ENCODE results near the gene CDK19. TPM values are rescaled to one million over a fixed set of nuclear protein-coding genes. Genes with fewer than 3 reads are reported as not detected.
A peak's percentile ranks its signal among the peaks of the same experiment; 100 is the strongest.
"Not testable (repeated sequence)": the region's sequence is repeated elsewhere in the genome, so short reads cannot be mapped to it uniquely, and the experiment has no call there.

CDK19 gene
- total and polyA plus RNA-seq, 2 donors (not counting 1 experiment from before 2014, with no cell fraction given): 11.2 to 11.3 TPM

- TF ChIP-seq CTCF (conservative IDR thresholded peaks at IDR 0.05 in 1 of 2, IDR thresholded peaks at IDR 0.05 in 1 of 2; ENCODE audit: low read depth in 1 of 2, low read length in 2 of 2): no peak
- TF ChIP-seq EZH2 (IDR thresholded peaks at IDR 0.05; ENCODE audit: low read length, missing control alignments): no peak
- DNase-seq (ENCODE audit: low read depth in 2 of 2): no peak
- Histone ChIP-seq H3K4me3 (replicated peaks in 1 of 4; ENCODE audit: control extremely low read depth in 1 of 4, insufficient read depth in 1 of 4, low read depth in 3 of 4, low read length in 4 of 4) (no peak overlapping the region), H4K20me1 (ENCODE audit: control insufficient read depth, extremely low read depth, insufficient read depth, low read length) (no peaks in the 10 kb centered on the region), H3K4me1 (ENCODE audit: control insufficient read depth, extremely low read depth, insufficient read depth, low read length) (no peaks in the 10 kb centered on the region), H3K9me3 (ENCODE audit: control insufficient read depth, insufficient read depth, low read depth, low read length) (no peaks in the 10 kb centered on the region), H2AFZ (ENCODE audit: low read length) (no peak overlapping the region), H3K27ac (ENCODE audit: insufficient read depth, low read length) (no peak overlapping the region), H3K9ac (ENCODE audit: insufficient read depth, low read length) (no peak overlapping the region), H3K36me3 (ENCODE audit: control insufficient read depth, insufficient read depth, low read length) (no peaks in the 10 kb centered on the region), H3K79me2 (ENCODE audit: control insufficient read depth, insufficient read depth, low read length) (no peaks in the 10 kb centered on the region), H3K4me2 (ENCODE audit: extremely low read depth, insufficient read depth, low read length) (no peak overlapping the region), H3K27me3 (ENCODE audit: control insufficient read depth, insufficient read depth, low read length) (no peaks in the 10 kb centered on the region)
Measured at GRCh38 chr6:110841266-110841665, 26.0 kb upstream of the CDK19 start.

GRCh38 chr6:110835751-110836150, 20.5 kb upstream of the CDK19 start:
- not testable (repeated sequence) for H3K27ac ChIP-seq (ENCODE audit: insufficient read depth, low read length); H3K4me2 ChIP-seq (ENCODE audit: extremely low read depth, insufficient read depth, low read length); H4K20me1 ChIP-seq (ENCODE audit: control insufficient read depth, extremely low read depth, insufficient read depth, low read length); H3K4me1 ChIP-seq (ENCODE audit: control insufficient read depth, extremely low read depth, insufficient read depth, low read length); H3K27me3 ChIP-seq (ENCODE audit: control insufficient read depth, insufficient read depth, low read length); H2AFZ ChIP-seq (ENCODE audit: low read length); H3K79me2 ChIP-seq (ENCODE audit: control insufficient read depth, insufficient read depth, low read length); H3K9me3 ChIP-seq (ENCODE audit: control insufficient read depth, insufficient read depth, low read depth, low read length); H3K9ac ChIP-seq (ENCODE audit: insufficient read depth, low read length); H3K4me3 ChIP-seq (replicated peaks in 1 of 4; ENCODE audit: control extremely low read depth in 1 of 4, insufficient read depth in 1 of 4, low read depth in 3 of 4, low read length in 4 of 4); H3K36me3 ChIP-seq (ENCODE audit: control insufficient read depth, insufficient read depth, low read length)
- DNase-seq (ENCODE audit: low read depth in 2 of 2): peak in 1 of 2 donors; percentile 8

DNA sequence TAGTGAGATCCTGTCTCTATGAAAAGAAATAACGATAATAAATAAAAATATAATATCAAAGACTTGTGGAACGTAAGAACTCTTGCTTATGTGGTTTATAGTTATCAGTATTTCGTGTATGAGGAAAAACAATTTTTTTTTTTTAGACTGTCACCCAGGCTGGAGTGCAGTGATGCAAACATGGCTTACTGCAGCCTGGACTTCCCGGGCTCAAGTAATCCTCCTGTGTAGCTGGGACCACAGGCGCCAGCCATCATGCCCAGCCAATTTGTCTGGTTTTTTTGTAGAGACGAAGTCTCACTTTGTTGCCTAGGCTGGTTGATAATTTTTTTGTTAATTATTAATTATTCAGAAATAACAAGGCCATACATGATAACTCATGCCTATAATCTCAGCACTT, 18.6 kb upstream of the CDK19 start:
- no peaks in the 10 kb centered on the region for H3K36me3 ChIP-seq (ENCODE audit: control insufficient read depth, insufficient read depth, low read length)
- no peaks in the 10 kb centered on the region for H4K20me1 ChIP-seq (ENCODE audit: control insufficient read depth, extremely low read depth, insufficient read depth, low read length)
- no peaks in the 10 kb centered on the region for H3K9me3 ChIP-seq (ENCODE audit: control insufficient read depth, insufficient read depth, low read depth, low read length)
- H3K4me3 ChIP-seq (replicated peaks in 1 of 4; ENCODE audit: control extremely low read depth in 1 of 4, insufficient read depth in 1 of 4, low read depth in 3 of 4, low read length in 4 of 4): no peak overlapping the region
- DNase-seq (ENCODE audit: low read depth in 2 of 2): no peak
- H3K9ac ChIP-seq (ENCODE audit: insufficient read depth, low read length): no peak overlapping the region
- H3K4me1 ChIP-seq (ENCODE audit: control insufficient read depth, extremely low read depth, insufficient read depth, low read length): no peaks in the 10 kb centered on the region
- H2AFZ ChIP-seq (ENCODE audit: low read length): no peak overlapping the region
- no peak overlapping the region for H3K27ac ChIP-seq (ENCODE audit: insufficient read depth, low read length)
- no peaks in the 10 kb centered on the region for H3K79me2 ChIP-seq (ENCODE audit: control insufficient read depth, insufficient read depth, low read length)
- no peak for TF ChIP-seq CTCF (conservative IDR thresholded peaks at IDR 0.05 in 1 of 2, IDR thresholded peaks at IDR 0.05 in 1 of 2; ENCODE audit: low read depth in 1 of 2, low read length in 2 of 2)
- TF ChIP-seq EZH2 (IDR thresholded peaks at IDR 0.05; ENCODE audit: low read length, missing control alignments): no peak
- no peaks in the 10 kb centered on the region for H3K27me3 ChIP-seq (ENCODE audit: control insufficient read depth, insufficient read depth, low read length)
- H3K4me2 ChIP-seq (ENCODE audit: extremely low read depth, insufficient read depth, low read length): no peak overlapping the region
